HG03139 (cell line): ENCODE measurements around the gene PRRX2.
"Not testable (repeated sequence)": the region's sequence is repeated elsewhere in the genome, so short reads cannot be mapped to it uniquely, and the experiment has no call there.

Source experiments
- ATAC-seq: cut with Tn5 transposase; IDR thresholded peaks from one replicate; pipeline ENCODE4 v1.9.1; 2021; ENCODE audit not compliant: unreplicated experiment

Gene PRRX2

DNA sequence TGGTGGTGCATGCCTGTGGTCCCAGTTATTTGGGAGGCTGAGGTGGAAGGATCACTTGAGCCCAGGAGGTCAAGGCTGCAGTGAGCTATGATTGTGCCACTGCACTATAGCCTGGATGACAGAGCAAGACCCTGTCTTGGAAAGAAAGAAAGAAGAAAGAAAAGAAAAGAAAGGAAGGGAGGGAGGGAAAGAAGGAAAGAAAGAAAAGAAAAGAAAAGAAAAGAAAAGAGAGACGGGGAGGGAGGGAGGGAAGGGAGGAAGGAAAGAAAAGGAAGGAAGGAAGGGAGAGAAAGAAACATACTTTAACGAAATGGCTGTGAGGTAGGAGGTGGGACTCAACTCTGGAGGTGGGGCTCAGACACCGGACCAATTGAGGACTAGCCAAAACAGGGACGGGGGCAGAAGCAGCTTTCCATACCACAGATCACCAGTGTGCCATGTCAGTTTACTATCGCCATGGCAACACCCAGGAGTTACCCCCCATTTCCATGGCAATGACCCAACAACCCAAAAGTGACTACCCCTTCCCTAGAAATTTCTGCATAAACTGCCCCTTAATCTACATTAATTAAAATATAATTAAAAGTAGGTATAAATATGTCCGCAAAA lies 66.1 kb downstream of the PRRX2 start:
- no peak for ATAC-seq

GRCh38 chr9:129732100-129732499 lies 66.7 kb downstream of the PRRX2 start:
- ATAC-seq = no peak

GRCh38 chr9:129732946-129733631 lies 67.6 kb downstream of the PRRX2 start:
- no peak for ATAC-seq

- no peak for ATAC-seq
Observed at GRCh38 chr9:129733632-129733953, 68.1 kb downstream of the PRRX2 start.

DNA sequence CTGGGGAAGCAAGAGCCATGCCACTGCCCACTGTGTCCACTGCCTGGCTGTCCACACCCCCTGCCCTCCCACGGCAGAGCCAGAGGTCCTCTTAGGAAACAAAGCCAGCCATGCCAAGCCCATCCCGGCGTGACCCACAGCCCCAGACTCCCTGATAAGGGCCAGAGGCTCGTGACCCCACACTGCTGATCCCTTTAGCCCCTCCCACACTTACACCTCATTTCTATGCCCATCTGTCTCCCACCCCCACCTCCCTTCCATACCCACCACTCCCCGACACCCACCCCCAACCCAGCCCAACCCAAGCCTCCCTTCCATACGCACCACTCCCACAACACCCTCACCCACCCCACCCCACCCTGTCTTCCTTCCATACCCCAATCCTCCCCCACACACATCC lies 70.1 kb downstream of the PRRX2 start:
- ATAC-seq = no peak

DNA sequence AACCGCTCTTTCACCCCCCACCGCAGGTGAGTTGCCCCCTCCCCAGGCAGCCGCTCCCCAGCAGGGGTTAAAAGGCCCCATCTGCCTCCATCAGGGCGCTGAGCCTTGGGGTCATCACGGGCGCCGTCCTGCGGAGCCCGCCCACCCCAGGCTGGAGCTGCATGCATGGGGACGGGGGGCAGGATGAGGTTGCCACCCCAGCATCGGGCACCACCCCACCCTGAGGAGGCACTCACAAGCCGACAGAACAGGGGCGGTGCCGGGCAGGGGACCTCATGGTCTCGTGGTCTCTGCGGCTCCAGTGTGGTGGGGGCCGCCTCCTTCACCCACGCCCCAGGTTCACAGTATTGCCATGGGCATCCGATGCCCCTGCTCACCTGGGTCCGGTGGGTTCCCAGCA lies 70.9 kb downstream of the PRRX2 start:
- ATAC-seq = no peak

GRCh38 chr9:129737479-129738274 lies 72.2 kb downstream of the PRRX2 start:
- no peak for ATAC-seq

DNA sequence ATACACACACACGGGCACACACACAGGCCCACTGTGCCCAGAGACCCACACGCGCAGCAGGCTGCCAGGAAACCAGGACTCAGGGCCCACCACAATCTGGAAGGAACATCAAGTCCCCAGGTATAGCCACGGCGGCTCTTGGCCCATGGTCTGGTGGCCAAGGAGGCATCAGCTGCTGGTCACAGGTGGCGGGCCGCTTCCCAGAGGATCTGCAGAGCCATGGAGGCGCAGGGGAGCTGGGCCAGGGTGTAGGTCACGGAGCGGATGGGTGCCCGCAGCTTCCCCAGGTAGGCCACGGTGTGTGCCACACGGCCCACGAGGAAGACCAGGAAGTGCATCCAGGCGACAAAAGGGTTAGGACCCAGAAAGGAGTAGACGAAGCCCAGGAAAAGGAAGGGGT lies 74.0 kb downstream of the PRRX2 start:
- ATAC-seq = no peak

DNA sequence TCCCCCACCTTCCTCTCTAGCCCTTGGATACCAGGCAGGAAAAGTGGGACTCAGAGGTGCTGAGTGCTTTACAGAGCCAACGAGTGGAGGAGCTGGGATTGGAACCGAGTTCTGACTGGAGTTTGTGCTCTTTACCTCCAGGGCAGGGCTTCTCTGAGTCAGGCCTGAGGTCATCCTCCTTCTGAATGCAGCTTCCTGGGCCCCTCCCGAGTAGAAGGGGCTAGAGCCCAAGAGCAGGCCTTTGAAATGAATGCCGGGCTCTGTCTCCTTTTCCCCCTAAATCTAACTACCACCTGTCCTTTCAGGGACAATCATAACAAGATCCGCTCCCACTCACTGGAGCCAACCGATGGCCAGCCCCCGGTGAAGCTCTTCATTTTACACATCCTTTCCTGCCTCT lies 74.7 kb downstream of the PRRX2 start:
- no peak for ATAC-seq

DNA sequence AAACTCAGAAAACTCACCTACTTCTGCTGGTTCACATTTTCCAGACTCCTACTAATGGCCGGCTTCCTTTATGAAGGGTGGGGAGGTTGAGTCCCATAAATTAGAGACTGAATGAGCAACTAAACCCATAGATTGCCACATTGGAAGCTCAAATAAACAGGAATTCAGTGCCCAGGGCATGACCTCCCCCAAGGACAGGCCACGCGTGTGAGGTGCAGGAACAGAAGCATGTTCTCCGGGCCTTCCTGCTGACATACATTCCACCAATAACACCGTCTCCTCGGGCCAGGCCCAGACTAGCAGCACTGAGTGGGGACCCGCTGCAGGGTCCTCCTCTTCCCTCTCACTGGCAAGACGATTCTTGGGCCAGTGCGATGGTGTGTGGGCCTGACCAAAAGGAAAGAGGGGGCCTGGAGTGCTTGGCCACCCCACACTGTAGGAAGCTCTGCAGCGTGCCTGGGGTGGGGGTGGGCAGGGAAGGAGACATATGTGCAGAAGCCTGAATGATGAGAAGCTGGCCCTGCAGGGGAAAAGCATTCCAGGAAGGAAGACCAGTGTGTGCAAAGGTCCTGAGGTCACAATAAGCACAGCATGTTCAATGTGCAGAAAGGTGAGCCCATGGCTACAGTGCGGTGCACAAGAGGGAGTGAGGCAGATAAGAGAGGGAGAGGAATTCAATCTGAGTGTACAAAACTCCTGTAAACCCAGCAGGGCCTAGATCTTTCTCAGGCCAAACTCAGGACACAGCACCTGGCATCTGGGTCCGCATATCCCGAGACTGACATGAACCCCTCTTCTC lies 75.4 kb downstream of the PRRX2 start:
- no peak for ATAC-seq

GRCh38 chr9:129745200-129745599 lies 79.8 kb downstream of the PRRX2 start:
- ATAC-seq = no peak

DNA sequence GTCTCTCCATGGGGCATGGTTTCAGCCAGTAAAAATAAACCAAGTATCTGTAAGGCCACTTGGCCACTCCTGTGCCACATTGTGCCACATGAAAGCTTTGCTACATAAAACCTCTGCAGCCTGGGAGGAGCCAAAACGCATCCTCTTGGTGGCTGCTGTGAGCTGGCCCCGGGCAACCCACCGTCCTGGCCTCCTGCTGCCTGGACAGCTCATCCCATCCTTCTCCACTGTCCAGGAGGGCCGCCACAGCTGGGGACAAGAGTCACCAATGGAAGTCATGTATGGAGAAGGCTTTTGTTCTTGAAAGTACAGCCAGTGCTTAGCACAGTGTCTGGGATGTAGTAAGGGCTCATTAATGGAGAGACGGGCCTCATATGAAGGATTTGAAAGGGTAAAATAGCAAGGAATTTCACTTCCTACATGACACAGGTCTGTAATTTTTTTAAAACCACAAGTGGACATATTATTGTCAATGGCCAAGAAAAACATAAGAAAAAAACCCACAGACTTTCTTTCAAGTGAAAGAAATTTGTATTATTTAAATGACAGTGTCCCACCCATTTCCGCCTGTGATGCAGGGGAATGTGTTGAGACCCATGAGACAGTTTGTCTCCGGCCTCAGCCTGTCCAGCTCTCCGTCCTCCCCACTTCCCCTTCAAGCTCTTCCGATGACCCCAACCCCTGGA lies 80.8 kb downstream of the PRRX2 start:
- ATAC-seq = no peak

- no peak for ATAC-seq
Observed at GRCh38 chr9:129748249-129748648, 82.8 kb downstream of the PRRX2 start.

DNA sequence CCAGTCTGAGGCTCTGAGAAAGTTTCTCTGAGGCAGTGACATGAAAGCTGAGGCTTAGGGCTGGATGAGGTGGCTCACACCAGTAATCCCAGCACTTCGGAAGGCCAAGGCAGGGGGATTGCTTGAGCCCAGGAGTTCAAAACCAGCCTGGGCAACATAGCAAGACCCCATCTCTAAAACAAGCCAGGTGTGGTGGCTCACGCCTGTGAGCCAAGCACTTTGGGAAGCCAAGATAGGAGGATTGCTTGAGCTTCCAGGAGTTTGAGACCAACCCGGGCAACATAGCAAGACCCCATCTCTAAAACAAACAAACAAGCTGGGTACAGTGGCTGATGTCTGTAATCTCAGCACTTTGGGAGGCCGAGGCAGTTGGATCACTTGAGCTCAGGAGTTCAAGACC lies 83.6 kb downstream of the PRRX2 start:
- not testable (repeated sequence) for ATAC-seq

DNA sequence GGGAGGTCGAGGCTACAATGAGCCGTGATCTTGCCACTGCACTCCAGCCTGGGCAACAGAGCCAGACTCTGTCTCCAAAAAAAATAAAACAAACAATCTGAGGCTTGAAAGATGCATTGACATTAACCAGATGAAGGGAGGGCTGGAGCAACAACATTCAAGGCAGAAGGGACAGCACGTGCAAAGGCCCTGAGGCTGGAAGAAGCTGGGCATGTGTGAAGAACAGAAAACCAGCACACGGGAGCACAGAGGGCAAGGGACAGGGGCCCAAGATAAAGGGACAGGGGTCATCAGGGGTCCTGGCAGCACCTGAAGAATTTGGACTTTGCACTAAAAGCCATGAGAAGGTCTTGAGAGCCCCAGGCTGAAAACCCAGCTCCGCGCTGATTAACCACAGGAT lies 84.1 kb downstream of the PRRX2 start:
- ATAC-seq = no peak

- no peak for ATAC-seq
Observed at GRCh38 chr9:129750013-129750638, 84.7 kb downstream of the PRRX2 start.

DNA sequence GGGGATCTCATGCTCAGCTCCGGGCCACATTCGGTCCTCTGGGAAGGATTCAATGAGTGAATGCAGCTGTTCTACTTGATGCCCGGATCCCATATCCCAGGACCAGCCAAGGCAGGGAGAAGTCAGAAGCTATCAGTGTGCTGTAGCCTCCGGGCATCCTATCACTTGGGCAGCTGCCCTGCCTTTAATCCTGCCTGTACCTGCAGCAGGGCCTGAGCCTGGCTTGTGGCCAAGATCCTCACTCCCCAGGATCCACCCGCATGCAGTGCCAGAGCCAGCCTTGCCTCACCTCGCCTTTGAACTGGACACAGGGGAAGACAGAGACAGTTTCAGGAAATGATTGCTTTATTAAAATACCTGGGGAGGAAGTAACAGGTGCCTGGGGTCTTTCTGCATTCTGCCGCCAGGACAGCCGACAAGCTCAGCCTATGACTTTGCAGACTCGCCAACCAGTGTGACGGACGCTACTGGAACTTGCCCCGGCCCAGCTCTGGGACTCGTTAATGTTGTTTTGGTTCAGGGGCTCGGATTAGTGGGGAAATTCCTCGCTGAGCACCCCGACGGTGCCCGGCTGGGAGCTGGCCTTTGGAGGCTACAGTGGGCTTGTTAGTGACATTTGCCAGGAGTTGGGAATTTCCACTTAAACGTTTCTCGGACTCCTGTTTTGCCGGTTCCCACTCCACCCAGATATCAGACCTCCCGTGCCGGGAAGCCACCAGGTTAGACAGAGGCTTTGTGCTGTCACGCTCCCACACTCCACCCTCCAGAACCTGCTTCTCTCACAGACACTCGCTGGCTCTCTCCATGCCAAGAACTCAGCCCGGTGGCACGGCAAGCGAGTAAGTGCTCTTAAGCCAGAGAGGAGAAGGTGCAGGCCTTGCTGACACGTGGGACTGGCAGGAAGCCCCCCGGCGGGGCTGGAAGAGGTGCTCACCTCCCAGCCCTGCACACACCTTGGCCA lies 86.7 kb downstream of the PRRX2 start:
- no peak for ATAC-seq

DNA sequence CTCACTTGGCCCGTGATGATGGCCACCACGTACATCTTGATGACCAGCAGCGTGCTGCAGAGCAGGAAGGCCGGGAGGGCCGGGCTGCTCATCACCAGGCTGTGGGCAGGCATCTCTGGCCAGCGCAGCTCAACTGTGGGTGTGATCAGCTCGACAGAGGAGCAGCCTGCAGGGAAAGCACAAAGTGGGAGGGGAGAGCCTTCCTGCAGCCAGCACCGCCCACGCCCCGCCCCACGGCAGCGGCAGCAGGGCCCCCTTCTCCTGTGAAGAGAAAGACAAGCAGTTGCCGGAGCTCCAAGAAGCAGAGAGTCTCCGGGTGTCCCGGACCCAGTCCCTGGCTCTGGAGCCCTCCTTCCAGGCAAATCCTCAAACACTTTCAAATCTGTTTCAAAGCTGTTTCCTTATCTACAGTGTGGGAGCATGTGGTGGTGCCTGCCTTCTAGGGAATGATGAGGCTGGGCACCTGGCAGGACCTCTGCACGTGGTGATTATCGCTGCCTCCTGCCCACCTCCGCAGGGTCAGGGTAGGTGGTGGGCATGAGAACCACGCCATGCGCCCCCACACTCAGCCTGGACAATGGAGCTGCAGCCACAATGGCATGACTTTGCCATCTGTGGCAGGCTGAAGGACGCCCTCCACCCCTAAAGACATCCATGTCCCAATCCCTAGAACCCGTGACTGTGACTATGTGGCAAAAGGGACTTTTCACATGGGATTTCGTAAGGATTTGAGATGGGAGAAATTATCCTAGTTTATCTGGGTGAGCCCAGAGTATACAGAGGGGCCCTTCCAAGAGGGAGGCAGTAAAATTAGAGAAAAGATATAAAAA lies 87.7 kb downstream of the PRRX2 start, which contains the start of gene PTGES:
TSS of gene PTGES (minus strand) at position 143 of the 830 bp plus-strand sequence. CDS start at position 113, 30 bp downstream.
- no peak for ATAC-seq
